OCI-LY7 (cell line): ENCODE measurements around the gene TTBK1.
A peak's percentile ranks its signal among the peaks of the same experiment; 100 is the strongest.

Experiments
- EZH2phosphoT487 ChIP-seq: fragments of 200-600 bp; sonication (generic); IDR thresholded peaks from 2 replicates; pipeline ENCODE4 v1.6.1; 2018; ENCODE audit warnings: low read depth, borderline replicate concordance, mild to moderate bottlenecking, mixed run types, antibody characterized with exemption, low read length, moderate library complexity, mixed read lengths
- TF ChIP-seq, protein P1 (sequence below): fragments of 200-600 bp; sonication (generic); conservative IDR thresholded peaks from 2 replicates; pipeline ENCODE4 v1.5.1; 2014; ENCODE audit warnings: mild to moderate bottlenecking, antibody characterized with exemption, low read length, moderate library complexity, mixed read lengths

DNA sequence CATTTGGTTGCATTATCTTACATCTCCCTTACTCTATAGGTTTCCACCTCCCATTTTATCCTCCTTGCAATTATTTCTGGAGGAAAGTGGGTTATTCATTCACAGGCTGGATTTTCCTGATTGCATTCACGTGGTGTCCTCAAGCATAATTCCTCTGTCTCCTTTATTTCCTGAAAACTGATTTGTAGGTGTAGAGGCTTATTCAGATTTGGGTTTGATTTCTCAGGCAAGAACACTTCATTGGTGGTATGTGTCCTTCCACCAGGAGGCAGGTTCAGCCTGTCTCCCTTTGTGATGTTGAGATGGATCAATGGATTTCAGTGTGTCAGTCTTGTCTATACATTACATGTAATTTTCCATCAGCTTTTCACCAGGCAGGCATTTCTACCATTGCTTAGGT, 31.3 kb upstream of the TTBK1 start:
- TF ChIP-seq, protein P1, sequence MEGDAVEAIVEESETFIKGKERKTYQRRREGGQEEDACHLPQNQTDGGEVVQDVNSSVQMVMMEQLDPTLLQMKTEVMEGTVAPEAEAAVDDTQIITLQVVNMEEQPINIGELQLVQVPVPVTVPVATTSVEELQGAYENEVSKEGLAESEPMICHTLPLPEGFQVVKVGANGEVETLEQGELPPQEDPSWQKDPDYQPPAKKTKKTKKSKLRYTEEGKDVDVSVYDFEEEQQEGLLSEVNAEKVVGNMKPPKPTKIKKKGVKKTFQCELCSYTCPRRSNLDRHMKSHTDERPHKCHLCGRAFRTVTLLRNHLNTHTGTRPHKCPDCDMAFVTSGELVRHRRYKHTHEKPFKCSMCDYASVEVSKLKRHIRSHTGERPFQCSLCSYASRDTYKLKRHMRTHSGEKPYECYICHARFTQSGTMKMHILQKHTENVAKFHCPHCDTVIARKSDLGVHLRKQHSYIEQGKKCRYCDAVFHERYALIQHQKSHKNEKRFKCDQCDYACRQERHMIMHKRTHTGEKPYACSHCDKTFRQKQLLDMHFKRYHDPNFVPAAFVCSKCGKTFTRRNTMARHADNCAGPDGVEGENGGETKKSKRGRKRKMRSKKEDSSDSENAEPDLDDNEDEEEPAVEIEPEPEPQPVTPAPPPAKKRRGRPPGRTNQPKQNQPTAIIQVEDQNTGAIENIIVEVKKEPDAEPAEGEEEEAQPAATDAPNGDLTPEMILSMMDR = peak; percentile 43; the same call in 1 of the 2 replicates
- TF ChIP-seq EZH2phosphoT487 = no peak
